GM19023 (cell line): Measurements from ENCODE around the gene MMRN2.
"Not testable (repeated sequence)": the region's sequence is repeated elsewhere in the genome, so short reads cannot be mapped to it uniquely, and the experiment has no call there.

ENCODE experiments used
- ATAC-seq: cut with Tn5 transposase; IDR thresholded peaks from one replicate; pipeline ENCODE4 v1.9.1; 2021; ENCODE audit warnings: mild to moderate bottlenecking, moderate library complexity; ENCODE audit not compliant: unreplicated experiment

MMRN2 gene

GRCh38 chr10:86942441-86943315 lies 14.7 kb downstream of the MMRN2 start:
- ATAC-seq: no peak

- ATAC-seq: no peak
Measured at GRCh38 chr10:86941991-86942421, 15.4 kb downstream of the MMRN2 start.

GRCh38 chr10:86941426-86941825 lies 16.0 kb downstream of the MMRN2 start:
- ATAC-seq: no peak

GRCh38 chr10:86940677-86941076 lies 16.7 kb downstream of the MMRN2 start:
- no peak for ATAC-seq

GRCh38 chr10:86940076-86940475 lies 17.3 kb downstream of the MMRN2 start:
- not testable (repeated sequence) for ATAC-seq

GRCh38 chr10:86938260-86938659 lies 19.2 kb downstream of the MMRN2 start:
- no peak for ATAC-seq

- no peak for ATAC-seq
Measured at GRCh38 chr10:86937502-86938154, 19.8 kb downstream of the MMRN2 start.

- no peak for ATAC-seq
Measured at GRCh38 chr10:86936661-86937501, 20.5 kb downstream of the MMRN2 start.

GRCh38 chr10:86934162-86934711 lies 23.2 kb downstream of the MMRN2 start:
- ATAC-seq: not testable (repeated sequence)

GRCh38 chr10:86932674-86933073 lies 24.7 kb downstream of the MMRN2 start:
- no peak for ATAC-seq

- no peak for ATAC-seq
Measured at GRCh38 chr10:86931872-86932271, 25.5 kb downstream of the MMRN2 start.

GRCh38 chr10:86929468-86930380 lies 27.7 kb downstream of the MMRN2 start:
- ATAC-seq: no peak

GRCh38 chr10:86922553-86922961 lies 34.9 kb downstream of the MMRN2 start:
- ATAC-seq: no peak

GRCh38 chr10:86918022-86918471 lies 39.4 kb downstream of the MMRN2 start:
- ATAC-seq: no peak

GRCh38 chr10:86914734-86915133 lies 42.7 kb downstream of the MMRN2 start:
- no peak for ATAC-seq

GRCh38 chr10:86905429-86905828 lies 52.0 kb downstream of the MMRN2 start:
- ATAC-seq: no peak

GRCh38 chr10:86904600-86904999 lies 52.8 kb downstream of the MMRN2 start:
- ATAC-seq: no peak

- ATAC-seq: no peak
Measured at GRCh38 chr10:86900955-86901354, 56.5 kb downstream of the MMRN2 start.

GRCh38 chr10:86899670-86900276 lies 57.6 kb downstream of the MMRN2 start:
- ATAC-seq: no peak
